ENCODE measurements around the gene MPST. TPM values are rescaled to one million over a fixed set of nuclear protein-coding genes. Genes with fewer than 3 reads are reported as not detected.

Gene MPST
- total RNA-seq, 4 donors from 2014 or later: 128 to 498 (median 394) TPM

DNA sequence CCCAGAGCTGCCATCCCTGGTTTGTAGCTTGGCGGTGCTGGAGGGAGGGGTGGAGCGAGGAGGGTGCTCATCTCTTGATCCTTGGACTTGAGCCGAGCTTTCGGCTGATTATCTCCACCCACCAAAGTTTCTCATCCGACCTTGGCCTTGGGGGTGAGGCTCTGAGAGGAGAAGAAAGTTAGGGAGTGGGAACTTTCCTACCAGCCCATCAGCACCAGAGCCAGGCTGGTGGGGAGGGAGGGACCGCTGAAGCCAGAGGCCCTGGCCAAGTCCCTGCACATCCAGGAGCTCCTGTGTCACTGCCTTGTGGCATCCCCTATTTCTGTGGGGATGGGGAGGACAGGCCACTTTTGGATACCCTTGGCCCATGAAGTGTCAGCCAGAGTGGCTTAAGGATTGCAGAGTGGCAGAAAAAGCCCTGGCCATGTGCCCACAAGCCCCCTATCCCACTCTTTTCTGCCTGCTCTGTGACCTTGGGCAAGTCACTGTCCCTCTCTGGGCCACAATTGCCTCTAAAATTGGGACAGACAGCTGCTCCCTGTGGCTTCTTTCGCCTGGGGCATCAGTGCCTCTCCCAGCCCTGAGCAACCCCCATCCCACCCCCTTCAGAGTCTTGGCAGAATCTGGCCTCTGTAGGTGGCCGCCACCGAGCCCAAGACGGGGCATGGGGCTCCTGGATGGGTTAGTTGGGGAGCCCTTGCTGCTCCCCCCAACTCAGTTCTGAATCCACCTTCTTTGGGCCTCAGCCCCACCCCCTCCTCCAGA is 42.3 kb downstream of the MPST start:
- DNase-seq: no peak
- no peaks in the 10 kb centered on the region for H3K27me3 ChIP-seq
- no peaks in the 10 kb centered on the region for H3K9me3 ChIP-seq
- H3K4me3 ChIP-seq: no peak overlapping the region
- no peak for TF ChIP-seq POLR2A (IDR thresholded peaks at IDR 0.05)
- H3K27ac ChIP-seq: no peak overlapping the region
- peaks cover 0 to 7% (median 0%) of the 10 kb centered on the region in 4 donors for H3K4me1 ChIP-seq
- H3K36me3 ChIP-seq: peaks cover 0 to 13% (median 0%) of the 10 kb centered on the region in 3 donors

DNA sequence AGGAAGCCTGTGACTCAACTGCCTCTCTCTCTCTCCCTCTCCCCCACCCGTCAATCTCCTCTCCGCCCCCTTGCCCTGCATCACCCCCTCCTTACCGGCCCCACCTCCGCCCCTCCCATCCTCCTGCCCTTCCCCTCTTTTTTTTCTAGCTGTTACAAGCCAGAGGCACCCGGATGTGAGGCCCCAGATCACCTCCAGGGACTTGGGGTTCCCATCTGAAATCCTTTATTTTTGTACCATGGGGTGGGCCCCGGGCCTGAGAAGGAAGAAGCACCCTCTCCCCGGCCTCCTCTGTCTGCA is 42.8 kb downstream of the MPST start:
- TF ChIP-seq POLR2A (IDR thresholded peaks at IDR 0.05): no peak
- TF ChIP-seq, protein P1, sequence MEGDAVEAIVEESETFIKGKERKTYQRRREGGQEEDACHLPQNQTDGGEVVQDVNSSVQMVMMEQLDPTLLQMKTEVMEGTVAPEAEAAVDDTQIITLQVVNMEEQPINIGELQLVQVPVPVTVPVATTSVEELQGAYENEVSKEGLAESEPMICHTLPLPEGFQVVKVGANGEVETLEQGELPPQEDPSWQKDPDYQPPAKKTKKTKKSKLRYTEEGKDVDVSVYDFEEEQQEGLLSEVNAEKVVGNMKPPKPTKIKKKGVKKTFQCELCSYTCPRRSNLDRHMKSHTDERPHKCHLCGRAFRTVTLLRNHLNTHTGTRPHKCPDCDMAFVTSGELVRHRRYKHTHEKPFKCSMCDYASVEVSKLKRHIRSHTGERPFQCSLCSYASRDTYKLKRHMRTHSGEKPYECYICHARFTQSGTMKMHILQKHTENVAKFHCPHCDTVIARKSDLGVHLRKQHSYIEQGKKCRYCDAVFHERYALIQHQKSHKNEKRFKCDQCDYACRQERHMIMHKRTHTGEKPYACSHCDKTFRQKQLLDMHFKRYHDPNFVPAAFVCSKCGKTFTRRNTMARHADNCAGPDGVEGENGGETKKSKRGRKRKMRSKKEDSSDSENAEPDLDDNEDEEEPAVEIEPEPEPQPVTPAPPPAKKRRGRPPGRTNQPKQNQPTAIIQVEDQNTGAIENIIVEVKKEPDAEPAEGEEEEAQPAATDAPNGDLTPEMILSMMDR (IDR thresholded peaks at IDR 0.05): no peak
- no peaks in the 10 kb centered on the region for H3K9me3 ChIP-seq
- DNase-seq: no peak
- no peaks in the 10 kb centered on the region for H3K27me3 ChIP-seq
- peaks cover 0 to 10% (median 0%) of the 10 kb centered on the region in 3 donors for H3K36me3 ChIP-seq
- no peak overlapping the region for H3K27ac ChIP-seq
- H3K4me1 ChIP-seq: peaks cover 0 to 7% (median 0%) of the 10 kb centered on the region in 4 donors
- no peak overlapping the region for H3K4me3 ChIP-seq

DNA sequence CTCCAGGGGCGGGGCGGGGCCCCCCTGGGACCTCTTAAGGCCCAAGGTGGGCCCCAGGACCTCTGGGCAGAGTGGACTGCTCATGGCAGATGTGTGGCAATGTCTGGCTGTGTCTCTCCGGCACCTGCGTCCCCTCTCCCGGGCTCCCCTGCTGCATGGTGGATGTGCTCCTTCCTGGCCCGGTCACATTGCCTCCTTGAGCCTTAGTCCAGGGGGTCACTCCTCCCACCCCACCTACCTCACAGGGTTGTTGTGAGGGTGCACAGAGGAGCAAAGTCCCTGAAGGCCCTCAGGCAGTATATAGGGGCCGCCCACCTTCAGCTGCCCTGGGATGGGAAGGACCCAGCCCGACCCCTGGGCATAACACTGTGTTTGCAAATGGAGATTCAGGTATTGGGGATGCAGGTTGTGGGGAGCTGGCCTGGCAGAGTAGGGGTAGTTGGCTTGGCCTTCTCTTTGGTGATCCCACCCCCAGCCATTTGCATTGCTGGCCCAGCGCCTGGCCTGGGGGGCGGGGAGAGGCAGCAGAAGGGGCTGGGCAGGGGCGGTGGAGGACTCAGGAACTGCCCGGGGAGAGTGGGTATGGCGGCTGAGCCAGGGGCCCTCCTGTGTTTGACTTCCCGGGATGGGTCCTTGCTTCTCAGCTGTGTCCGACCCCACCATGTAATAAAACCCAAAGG is 43.3 kb downstream of the MPST start:
- no peak for DNase-seq
- no peak for TF ChIP-seq POLR2A (IDR thresholded peaks at IDR 0.05)
- TF ChIP-seq, protein P1 (IDR thresholded peaks at IDR 0.05): no peak
- Histone ChIP-seq H3K27ac (no peak overlapping the region), H3K27me3 (no peaks in the 10 kb centered on the region), H3K4me3 (no peak overlapping the region), H3K9me3 (no peaks in the 10 kb centered on the region), H3K36me3 (peaks cover 0 to 4% (median 0%) of the 10 kb centered on the region in 3 donors), H3K4me1 (peaks cover 0 to 7% (median 0%) of the 10 kb centered on the region in 4 donors)

DNA sequence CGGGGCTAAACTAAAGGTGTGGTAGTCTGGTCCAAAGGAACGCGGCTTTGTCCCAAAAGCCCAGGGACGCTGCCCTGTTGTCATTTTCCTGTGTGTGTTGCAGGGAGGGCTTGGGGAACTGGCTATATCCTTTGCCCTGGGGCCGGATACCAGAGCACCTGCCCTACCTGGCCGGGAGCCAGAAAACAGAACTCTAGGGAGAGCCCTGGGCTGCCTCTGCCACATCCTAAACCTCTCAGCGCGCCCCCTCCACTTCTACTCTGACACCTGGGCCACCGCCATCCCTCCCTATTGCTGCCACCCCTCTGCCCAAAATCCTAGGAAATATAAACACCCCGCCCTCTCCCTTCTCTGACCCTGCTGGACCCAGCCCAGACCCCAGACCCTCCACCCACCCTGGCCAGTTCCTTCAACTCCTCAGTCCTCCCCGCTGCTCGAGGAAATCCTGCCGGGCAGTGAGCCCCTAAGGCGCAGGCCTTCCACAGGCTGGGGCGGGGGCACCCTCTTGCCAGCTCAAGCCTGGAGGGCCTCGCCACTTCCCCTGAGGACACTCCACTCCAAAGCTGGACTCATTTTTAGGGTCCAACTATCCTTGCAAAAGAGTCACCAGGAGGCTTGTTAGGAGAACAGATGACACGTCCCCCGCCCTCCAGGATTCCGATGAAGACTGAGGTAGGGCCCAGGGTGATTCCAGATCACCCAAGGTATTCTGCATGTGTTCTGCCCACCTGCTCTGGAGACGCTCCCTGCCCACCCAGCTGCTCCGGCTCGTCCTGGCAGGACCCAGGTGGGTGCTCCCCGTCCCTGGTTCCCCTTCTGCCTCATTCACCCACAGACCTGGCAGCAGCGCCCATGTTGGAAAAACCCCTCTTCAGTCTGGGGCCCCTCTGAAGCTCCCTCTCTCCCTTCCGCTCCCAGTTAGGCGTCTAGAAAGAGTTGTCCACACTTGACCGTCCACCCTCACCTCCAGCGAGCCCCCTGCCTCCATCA is 44.2 kb downstream of the MPST start:
- no peak for TF ChIP-seq POLR2A (IDR thresholded peaks at IDR 0.05)
- TF ChIP-seq, protein P1 (IDR thresholded peaks at IDR 0.05): no peak
- H3K4me1 ChIP-seq: peaks cover 0 to 9% (median 0%) of the 10 kb centered on the region in 4 donors
- H3K4me3 ChIP-seq: no peak overlapping the region
- no peaks in the 10 kb centered on the region for H3K36me3 ChIP-seq
- H3K9me3 ChIP-seq: no peaks in the 10 kb centered on the region
- H3K27me3 ChIP-seq: no peaks in the 10 kb centered on the region
- DNase-seq: no peak
- no peak overlapping the region for H3K27ac ChIP-seq

DNA sequence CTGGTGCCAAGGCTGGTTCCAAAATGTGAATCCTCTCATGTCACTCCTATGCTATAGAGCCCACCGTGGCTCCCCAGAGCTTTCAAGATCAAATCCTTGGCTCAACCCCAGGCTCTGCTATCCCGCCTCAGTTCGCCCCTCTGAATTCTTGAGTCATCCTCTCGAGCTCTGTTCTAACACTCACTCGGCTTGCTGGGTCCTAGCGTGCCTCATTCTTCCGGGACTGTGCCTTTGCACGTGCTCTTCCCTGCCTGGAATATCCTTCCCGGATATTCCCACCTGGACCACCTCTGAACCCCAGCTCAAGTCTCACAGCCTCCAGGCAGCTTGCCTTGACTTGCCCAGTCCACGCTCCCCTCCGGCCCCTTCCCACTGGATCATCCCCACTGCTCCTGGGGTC is 45.0 kb downstream of the MPST start:
- Histone ChIP-seq H3K36me3 (no peaks in the 10 kb centered on the region), H3K27ac (no peak overlapping the region), H3K4me3 (no peak overlapping the region), H3K27me3 (peaks cover 0 to 5% of the 10 kb centered on the region in 2 donors), H3K4me1 (peaks cover 0 to 14% (median 0%) of the 10 kb centered on the region in 4 donors), H3K9me3 (no peaks in the 10 kb centered on the region)
- DNase-seq: no peak
- TF ChIP-seq POLR2A (IDR thresholded peaks at IDR 0.05): no peak
- TF ChIP-seq, protein P1 (IDR thresholded peaks at IDR 0.05): no peak
